ENCODE results near the gene ULK2.

Gene ULK2

DNA sequence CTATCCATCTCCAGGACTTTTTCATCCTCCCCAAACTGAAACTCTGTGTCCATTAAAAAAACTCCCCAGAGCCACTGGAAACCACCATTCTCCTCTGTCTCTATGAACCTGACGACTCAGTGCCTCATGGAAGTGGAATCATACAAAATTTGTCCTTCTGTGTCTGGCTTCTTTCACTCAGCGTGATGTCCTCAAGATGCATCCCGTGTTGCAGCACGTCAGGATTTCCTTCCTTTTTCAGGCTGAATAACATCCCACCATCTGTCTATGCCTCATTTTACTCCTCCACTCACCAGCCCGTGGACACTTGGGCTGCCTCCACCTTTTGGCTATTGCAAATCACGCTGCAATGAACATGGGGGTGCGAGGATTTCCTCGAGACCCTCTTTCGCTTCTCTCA is 107.0 kb downstream of the ULK2 start:
- Histone ChIP-seq H3K27me3 (ENCODE audit: control insufficient read depth, low read length) (peaks cover 5% of the 10 kb centered on the region; the same call in 1 of the 2 replicates), H3K4me2 (ENCODE audit: low read length) (no peak overlapping the region), H3K79me2 (ENCODE audit: control insufficient read depth, low read length) (no peaks in the 10 kb centered on the region), H3K9me2 (replicated peaks; ENCODE audit: control insufficient read depth, low read length) (no peaks in the 10 kb centered on the region), H3K4me3 (ENCODE audit: low read length) (no peak overlapping the region), H3K36me3 (ENCODE audit: control insufficient read depth, low read length) (no peaks in the 10 kb centered on the region), H3K4me1 (ENCODE audit: control insufficient read depth, low read length) (no peaks in the 10 kb centered on the region), H4K20me1 (ENCODE audit: control insufficient read depth, insufficient read depth, low read depth, low read length) (no peaks in the 10 kb centered on the region), H3F3A (ENCODE audit: control insufficient read depth, insufficient read depth) (no peaks in the 10 kb centered on the region), H3K27ac (ENCODE audit: low read depth, low read length) (no peak overlapping the region), H3K9me3 (ENCODE audit: control insufficient read depth, insufficient read depth, low read length) (no peaks in the 10 kb centered on the region)
- TF ChIP-seq EZH2phosphoT487 (IDR thresholded peaks at IDR 0.05; ENCODE audit: borderline replicate concordance, low read length), result no peak
- TF ChIP-seq, protein P1, sequence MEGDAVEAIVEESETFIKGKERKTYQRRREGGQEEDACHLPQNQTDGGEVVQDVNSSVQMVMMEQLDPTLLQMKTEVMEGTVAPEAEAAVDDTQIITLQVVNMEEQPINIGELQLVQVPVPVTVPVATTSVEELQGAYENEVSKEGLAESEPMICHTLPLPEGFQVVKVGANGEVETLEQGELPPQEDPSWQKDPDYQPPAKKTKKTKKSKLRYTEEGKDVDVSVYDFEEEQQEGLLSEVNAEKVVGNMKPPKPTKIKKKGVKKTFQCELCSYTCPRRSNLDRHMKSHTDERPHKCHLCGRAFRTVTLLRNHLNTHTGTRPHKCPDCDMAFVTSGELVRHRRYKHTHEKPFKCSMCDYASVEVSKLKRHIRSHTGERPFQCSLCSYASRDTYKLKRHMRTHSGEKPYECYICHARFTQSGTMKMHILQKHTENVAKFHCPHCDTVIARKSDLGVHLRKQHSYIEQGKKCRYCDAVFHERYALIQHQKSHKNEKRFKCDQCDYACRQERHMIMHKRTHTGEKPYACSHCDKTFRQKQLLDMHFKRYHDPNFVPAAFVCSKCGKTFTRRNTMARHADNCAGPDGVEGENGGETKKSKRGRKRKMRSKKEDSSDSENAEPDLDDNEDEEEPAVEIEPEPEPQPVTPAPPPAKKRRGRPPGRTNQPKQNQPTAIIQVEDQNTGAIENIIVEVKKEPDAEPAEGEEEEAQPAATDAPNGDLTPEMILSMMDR (IDR thresholded peaks at IDR 0.05; ENCODE audit: low read depth, low read length, poor library complexity, severe bottlenecking), result no peak

DNA sequence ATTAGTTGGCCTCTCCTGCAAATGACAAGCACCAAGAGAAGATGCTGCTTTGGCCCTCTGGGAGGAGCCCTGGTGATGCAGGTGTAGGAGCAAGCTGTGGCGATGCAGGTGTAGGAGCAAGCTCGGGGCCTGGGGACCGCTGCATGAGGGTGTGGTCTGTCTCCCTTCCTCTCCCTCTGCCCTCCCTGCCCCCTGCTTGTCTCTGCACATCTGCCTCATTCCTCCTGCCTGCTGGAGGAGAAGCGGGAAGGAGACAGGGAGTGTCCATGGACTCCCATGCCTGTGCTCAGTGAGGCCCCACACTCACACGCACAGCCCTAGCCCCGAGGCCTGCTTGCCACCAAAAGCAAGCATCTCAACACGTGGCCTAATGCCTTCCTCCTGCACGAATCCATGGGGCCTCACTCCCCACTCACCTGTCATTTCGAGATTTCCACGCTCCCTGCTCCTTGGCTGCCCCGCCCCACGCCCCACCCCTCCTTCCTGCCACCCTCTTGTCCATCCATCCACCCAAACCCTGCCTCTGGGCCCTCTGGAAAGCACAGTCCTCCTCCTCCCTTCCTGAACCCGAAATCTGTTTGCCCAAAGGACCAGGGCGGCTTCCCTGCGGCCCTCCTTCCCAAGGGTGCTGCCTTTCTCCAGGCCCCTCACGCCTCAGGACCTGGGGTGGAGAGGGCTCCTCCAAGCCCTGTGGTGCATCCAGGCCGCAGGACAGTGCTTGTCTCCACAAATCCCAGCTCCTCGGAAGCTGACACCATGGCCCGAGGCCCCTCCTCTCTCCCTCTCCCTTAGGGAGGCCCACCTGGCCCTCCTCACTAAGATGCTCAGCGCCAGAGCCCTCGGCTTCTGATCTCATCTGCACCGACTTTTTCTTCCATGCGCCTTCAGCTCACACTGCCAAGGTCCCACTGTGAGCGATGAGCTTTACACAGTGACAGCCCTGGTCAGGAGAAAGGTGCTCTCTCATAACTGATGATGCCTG is 107.9 kb downstream of the ULK2 start:
- H3K27ac ChIP-seq (ENCODE audit: low read depth, low read length), result no peak overlapping the region
- H3F3A ChIP-seq (ENCODE audit: control insufficient read depth, insufficient read depth), result no peaks in the 10 kb centered on the region
- H3K4me1 ChIP-seq (ENCODE audit: control insufficient read depth, low read length), result peaks cover 1% of the 10 kb centered on the region; the same call in 1 of the 2 replicates
- no peak overlapping the region for H3K4me2 ChIP-seq (ENCODE audit: low read length)
- peaks cover 8% of the 10 kb centered on the region; the same call in 1 of the 2 replicates for H3K27me3 ChIP-seq (ENCODE audit: control insufficient read depth, low read length)
- TF ChIP-seq EZH2phosphoT487 (IDR thresholded peaks at IDR 0.05; ENCODE audit: borderline replicate concordance, low read length), result no peak
- TF ChIP-seq, protein P1 (IDR thresholded peaks at IDR 0.05; ENCODE audit: low read depth, low read length, poor library complexity, severe bottlenecking), result no peak
- H3K9me2 ChIP-seq (replicated peaks; ENCODE audit: control insufficient read depth, low read length), result no peaks in the 10 kb centered on the region
- no peaks in the 10 kb centered on the region for H4K20me1 ChIP-seq (ENCODE audit: control insufficient read depth, insufficient read depth, low read depth, low read length)
- H3K36me3 ChIP-seq (ENCODE audit: control insufficient read depth, low read length), result no peaks in the 10 kb centered on the region
- H3K9me3 ChIP-seq (ENCODE audit: control insufficient read depth, insufficient read depth, low read length), result no peaks in the 10 kb centered on the region
- H3K79me2 ChIP-seq (ENCODE audit: control insufficient read depth, low read length), result no peaks in the 10 kb centered on the region
- no peak overlapping the region for H3K4me3 ChIP-seq (ENCODE audit: low read length)

DNA sequence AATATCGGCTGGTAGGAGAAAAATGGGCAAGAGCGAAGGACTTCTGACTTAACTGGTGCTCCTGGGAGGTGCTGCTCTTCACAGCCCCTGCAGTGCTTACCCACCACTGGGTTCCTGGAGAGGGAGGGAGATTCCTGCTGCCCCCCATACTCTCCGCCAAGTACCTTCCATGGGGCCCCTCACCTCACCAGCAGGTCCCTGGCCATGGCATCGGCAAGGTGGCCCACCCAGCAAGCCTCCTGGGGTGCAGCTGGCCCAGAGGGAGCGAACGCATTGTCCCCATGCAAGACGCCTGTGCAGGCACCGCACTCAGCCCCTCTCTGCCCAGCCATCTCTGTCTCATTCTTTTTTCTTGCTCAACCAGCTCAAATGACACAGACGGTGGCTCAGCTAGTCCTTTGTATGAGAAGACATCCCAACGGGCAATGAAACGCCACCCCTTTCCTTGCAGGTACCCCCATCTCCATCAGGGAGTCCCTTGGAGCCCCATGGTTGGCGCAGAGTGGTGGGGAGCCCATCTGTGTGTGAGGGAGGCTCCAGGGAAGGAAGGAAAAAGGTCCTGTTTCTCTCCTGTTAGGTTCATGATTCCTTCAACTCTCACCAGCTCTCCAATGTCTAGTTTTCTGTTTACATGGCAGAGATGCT is 110.1 kb downstream of the ULK2 start:
- TF ChIP-seq EZH2phosphoT487 (IDR thresholded peaks at IDR 0.05; ENCODE audit: borderline replicate concordance, low read length), result no peak
- TF ChIP-seq, protein P1 (IDR thresholded peaks at IDR 0.05; ENCODE audit: low read depth, low read length, poor library complexity, severe bottlenecking), result no peak
- Histone ChIP-seq H4K20me1 (ENCODE audit: control insufficient read depth, insufficient read depth, low read depth, low read length) (no peaks in the 10 kb centered on the region), H3K4me1 (ENCODE audit: control insufficient read depth, low read length) (peaks cover 4% of the 10 kb centered on the region; the same call in 1 of the 2 replicates), H3K9me2 (replicated peaks; ENCODE audit: control insufficient read depth, low read length) (no peaks in the 10 kb centered on the region), H3K27ac (ENCODE audit: low read depth, low read length) (no peak overlapping the region), H3K79me2 (ENCODE audit: control insufficient read depth, low read length) (no peaks in the 10 kb centered on the region), H3K4me3 (ENCODE audit: low read length) (no peak overlapping the region), H3K9me3 (ENCODE audit: control insufficient read depth, insufficient read depth, low read length) (no peaks in the 10 kb centered on the region), H3K4me2 (ENCODE audit: low read length) (no peak overlapping the region), H3K36me3 (ENCODE audit: control insufficient read depth, low read length) (no peaks in the 10 kb centered on the region), H3F3A (ENCODE audit: control insufficient read depth, insufficient read depth) (no peaks in the 10 kb centered on the region), H3K27me3 (ENCODE audit: control insufficient read depth, low read length) (peaks cover 8% of the 10 kb centered on the region; the same call in 1 of the 2 replicates)
